ENCODE results near the gene RABGAP1L.

DNA sequence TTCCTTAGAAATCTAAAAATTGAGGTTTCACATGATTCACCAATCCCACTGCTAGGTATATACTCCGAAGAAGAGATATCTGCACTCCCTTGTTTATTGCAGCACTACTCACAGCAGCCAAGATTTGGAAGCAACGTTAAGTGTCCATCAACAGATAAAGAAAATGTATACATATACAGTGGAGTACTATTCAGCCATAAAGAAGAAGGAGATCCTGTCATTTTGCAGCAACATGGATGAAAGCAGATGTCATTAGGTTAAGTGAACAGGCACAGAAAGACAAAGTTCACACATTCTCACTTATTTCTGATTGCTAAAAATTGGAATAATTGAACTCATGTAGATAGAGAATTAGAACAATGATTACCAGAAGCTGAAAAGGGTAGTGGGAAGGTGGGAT, 56.4 kb downstream of the RABGAP1L start:
- TF ChIP-seq POLR2AphosphoS5 (IDR thresholded peaks at IDR 0.05; ENCODE audit: low read depth, low read length): no peak
- TF ChIP-seq TAF1 (IDR thresholded peaks at IDR 0.05; ENCODE audit: low read depth, low read length): no peak
- no peak for TF ChIP-seq POLR2A (IDR thresholded peaks at IDR 0.05; ENCODE audit: low read depth, low read length)
